Rectal smooth muscle tissue (tissue), 1 donor: ENCODE results near the gene MEGF6.

Experiments used
- H3K27ac ChIP-seq: one replicate; pipeline ENCODE4 v1.7.0; 2013; ENCODE audit warnings: low read depth, low read length, inconsistent platforms
- H3K27me3 ChIP-seq: one replicate; pipeline ENCODE4 v1.7.0; 2013; ENCODE audit warnings: low read length; ENCODE audit not compliant: control insufficient read depth, insufficient read depth
- H3K36me3 ChIP-seq: one replicate; pipeline ENCODE4 v1.7.0; 2013; ENCODE audit warnings: low read length; ENCODE audit not compliant: control insufficient read depth, insufficient read depth
- H3K4me1 ChIP-seq: one replicate; pipeline ENCODE4 v1.7.0; 2013; ENCODE audit warnings: low read length; ENCODE audit not compliant: control insufficient read depth, insufficient read depth
- H3K4me3 ChIP-seq: one replicate; pipeline ENCODE4 v1.7.0; 2013; ENCODE audit warnings: low read length
- H3K9ac ChIP-seq: one replicate; pipeline ENCODE4 v1.7.0; 2013; ENCODE audit warnings: low read length

MEGF6 gene

DNA sequence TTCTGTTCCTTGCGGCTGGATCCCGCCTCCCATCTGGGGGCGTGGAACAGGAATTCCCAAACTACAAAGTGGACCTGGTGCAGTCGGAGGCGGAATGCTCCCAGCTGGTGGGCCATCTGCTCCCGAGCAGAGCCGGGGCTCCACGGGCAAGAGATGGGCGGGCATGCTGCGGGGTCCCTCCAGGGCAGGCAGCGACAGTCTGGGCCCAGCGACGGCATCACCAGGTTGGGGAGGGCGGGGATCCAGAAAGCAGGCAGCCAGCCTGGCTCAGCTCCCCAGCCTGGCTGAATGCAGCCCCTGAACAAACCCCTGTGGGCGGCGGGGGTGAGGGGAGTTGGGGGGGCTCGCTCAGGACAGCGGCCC is 3.6 kb downstream of the MEGF6 start:
- Histone ChIP-seq H3K27ac (no peak overlapping the region), H3K4me1 (peaks cover 2% of the 10 kb centered on the region), H3K4me3 (no peak overlapping the region), H3K36me3 (no peaks in the 10 kb centered on the region), H3K9ac (no peak overlapping the region), H3K27me3 (peaks cover 30% of the 10 kb centered on the region)

DNA sequence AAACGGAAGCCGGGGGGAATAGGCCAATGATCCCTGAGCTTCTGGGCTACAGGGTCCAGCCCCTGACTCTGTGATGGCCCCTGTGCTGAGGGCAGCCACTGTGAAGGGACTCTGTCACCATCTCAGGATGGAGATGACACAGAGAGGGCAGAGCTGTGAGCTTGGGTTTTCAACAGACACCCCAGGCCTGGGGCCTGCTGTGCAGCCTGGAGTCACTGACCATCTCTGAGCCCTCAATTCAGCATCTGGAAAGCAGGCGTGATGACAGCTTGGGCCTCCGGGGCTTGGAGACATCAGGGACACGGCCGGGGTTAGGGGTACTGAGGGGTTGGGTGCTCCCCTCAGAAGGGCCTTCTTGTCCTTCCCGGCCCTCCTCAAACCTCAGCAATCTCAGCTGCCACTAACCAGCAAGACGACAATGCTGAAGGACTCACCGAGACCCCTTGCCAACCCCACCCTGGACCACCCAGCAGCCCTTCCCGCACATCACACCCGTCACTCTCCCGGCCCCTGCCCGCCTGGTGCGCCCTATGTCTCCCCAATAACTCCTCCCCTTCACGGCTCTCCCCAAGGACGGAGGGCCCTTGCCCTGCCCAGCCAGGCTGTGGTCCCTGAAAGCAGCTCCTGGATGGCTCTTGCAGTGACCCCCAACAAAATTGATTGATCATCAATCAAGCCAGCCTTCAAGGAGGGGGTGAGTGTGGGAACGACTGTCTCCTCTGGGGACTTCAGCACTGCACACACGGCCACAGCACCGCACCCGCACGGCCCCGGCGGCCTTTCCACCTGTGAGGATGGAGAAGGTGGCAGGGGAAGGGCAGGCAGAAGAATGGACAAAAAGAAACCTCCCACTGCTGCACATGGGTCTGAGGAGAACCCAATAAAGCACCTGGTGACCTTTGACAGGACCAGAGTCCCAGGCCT is 4.3 kb downstream of the MEGF6 start:
- no peaks in the 10 kb centered on the region for H3K36me3 ChIP-seq
- H3K4me1 ChIP-seq = peaks cover 2% of the 10 kb centered on the region
- no peak overlapping the region for H3K9ac ChIP-seq
- no peak overlapping the region for H3K27ac ChIP-seq
- H3K4me3 ChIP-seq = no peak overlapping the region
- peaks cover 24% of the 10 kb centered on the region for H3K27me3 ChIP-seq

DNA sequence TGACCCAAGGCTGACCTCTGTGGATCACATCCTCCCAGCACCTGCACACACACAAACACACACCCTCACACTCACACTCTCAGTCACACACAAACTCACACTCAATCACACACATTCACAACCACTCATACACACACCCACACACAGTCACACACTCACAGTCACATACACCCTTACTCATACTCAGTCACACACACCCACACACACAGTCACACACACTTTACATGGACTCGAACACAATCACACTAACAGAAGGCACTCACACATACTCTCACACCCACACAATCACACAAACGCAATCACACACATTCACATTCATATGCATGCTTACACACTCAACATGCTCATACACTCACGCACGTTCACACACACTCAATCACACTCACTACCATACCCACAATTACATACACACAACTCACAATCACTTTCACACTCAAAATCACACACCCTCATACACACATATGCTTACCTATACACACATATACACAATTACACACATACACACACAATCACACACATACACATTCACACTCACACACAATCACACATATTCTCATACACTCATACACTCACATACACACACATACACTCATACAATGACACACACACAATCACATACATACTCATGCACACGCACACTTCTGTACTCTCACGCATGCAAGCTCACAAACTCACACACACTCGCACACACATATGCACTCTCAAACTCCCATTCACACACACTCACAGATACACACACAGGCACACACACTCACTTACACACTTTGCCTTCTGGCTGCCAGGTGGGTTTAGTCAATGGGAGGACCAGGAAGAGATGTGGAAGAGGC is 6.1 kb downstream of the MEGF6 start:
- Histone ChIP-seq H3K4me1 (no peaks in the 10 kb centered on the region), H3K36me3 (no peaks in the 10 kb centered on the region), H3K9ac (no peak overlapping the region), H3K4me3 (no peak overlapping the region), H3K27me3 (peaks cover 15% of the 10 kb centered on the region), H3K27ac (no peak overlapping the region)

DNA sequence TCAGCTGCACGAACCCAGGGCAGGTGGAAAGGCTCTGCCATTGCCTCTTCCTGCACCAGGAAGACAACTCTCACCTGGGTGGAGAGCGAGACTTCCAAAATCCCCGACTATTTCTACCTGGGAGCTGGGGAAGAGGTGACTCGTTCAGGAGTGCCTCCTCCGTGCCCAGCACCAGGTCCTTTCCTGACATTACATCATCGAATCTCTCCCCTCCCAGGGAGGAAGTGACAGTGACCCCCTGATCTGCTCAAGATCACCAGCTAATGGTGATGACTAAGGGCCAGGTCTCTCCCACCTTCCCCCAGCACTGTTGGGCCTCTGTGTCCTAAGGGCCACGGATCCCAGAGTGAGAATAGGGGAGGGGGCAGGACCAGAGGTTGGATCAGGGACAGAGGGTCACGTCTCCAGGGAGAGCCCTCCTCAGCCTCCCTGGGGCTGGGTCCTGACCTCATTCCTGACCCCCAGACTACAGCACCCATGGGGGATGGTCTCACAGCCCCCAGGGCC is 6.8 kb downstream of the MEGF6 start:
- Histone ChIP-seq H3K36me3 (no peaks in the 10 kb centered on the region), H3K27me3 (peaks cover 12% of the 10 kb centered on the region), H3K9ac (no peak overlapping the region), H3K4me3 (no peak overlapping the region), H3K4me1 (no peaks in the 10 kb centered on the region), H3K27ac (no peak overlapping the region)

GRCh38 chr1:3603571-3604467 is 7.5 kb downstream of the MEGF6 start:
- Histone ChIP-seq H3K27ac (no peak overlapping the region), H3K9ac (no peak overlapping the region), H3K4me1 (no peaks in the 10 kb centered on the region), H3K36me3 (no peaks in the 10 kb centered on the region), H3K27me3 (peaks cover 9% of the 10 kb centered on the region), H3K4me3 (no peak overlapping the region)

- H3K27ac ChIP-seq = no peak overlapping the region
- no peak overlapping the region for H3K9ac ChIP-seq
- no peak overlapping the region for H3K4me3 ChIP-seq
- peaks cover 7% of the 10 kb centered on the region for H3K27me3 ChIP-seq
- H3K4me1 ChIP-seq = no peaks in the 10 kb centered on the region
- no peaks in the 10 kb centered on the region for H3K36me3 ChIP-seq
Measured at GRCh38 chr1:3603156-3603555, 8.2 kb downstream of the MEGF6 start.

DNA sequence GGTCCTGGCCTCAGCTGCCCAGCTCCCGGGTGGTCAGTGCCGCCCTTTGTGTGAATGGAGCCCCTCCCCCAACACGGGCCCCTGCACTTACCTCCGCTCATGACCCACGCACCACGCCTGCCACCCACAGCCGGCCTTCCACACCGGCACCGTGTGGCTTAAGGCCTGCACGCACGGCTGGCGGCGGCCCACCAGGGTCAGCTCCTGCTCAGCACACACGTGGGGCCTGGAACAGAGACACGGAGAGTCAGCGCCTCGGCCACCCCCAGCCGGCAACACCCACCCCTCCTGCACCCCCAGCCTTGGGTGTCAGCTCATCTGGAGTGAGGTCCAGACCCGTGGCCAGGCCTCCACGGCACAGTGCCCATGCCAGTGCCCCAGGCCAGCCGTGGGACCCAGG is 8.9 kb downstream of the MEGF6 start:
- no peaks in the 10 kb centered on the region for H3K4me1 ChIP-seq
- H3K4me3 ChIP-seq = no peak overlapping the region
- H3K27ac ChIP-seq = no peak overlapping the region

GRCh38 chr1:3601743-3602142 is 9.6 kb downstream of the MEGF6 start:
- peaks cover 4% of the 10 kb centered on the region for H3K27me3 ChIP-seq
- no peaks in the 10 kb centered on the region for H3K4me1 ChIP-seq
- no peaks in the 10 kb centered on the region for H3K36me3 ChIP-seq
- no peak overlapping the region for H3K9ac ChIP-seq
- no peak overlapping the region for H3K4me3 ChIP-seq
- H3K27ac ChIP-seq = no peak overlapping the region

More for the DNA sequence above, 8.9 kb downstream of the MEGF6 start:
- Histone ChIP-seq H3K9ac (no peak overlapping the region), H3K27me3 (peaks cover 6% of the 10 kb centered on the region), H3K36me3 (no peaks in the 10 kb centered on the region)

- no peaks in the 10 kb centered on the region for H3K36me3 ChIP-seq
- no peak overlapping the region for H3K4me3 ChIP-seq
- no peak overlapping the region for H3K27ac ChIP-seq
- no peak overlapping the region for H3K9ac ChIP-seq
- H3K4me1 ChIP-seq = no peaks in the 10 kb centered on the region
- peaks cover 4% of the 10 kb centered on the region for H3K27me3 ChIP-seq
Measured at GRCh38 chr1:3600354-3600753, 11.0 kb downstream of the MEGF6 start.

- no peak overlapping the region for H3K9ac ChIP-seq
- no peak overlapping the region for H3K27ac ChIP-seq
- H3K4me3 ChIP-seq = no peak overlapping the region
- H3K4me1 ChIP-seq = no peaks in the 10 kb centered on the region
- no peaks in the 10 kb centered on the region for H3K36me3 ChIP-seq
- H3K27me3 ChIP-seq = peaks cover 4% of the 10 kb centered on the region
Measured at GRCh38 chr1:3599816-3600215, 11.5 kb downstream of the MEGF6 start.

DNA sequence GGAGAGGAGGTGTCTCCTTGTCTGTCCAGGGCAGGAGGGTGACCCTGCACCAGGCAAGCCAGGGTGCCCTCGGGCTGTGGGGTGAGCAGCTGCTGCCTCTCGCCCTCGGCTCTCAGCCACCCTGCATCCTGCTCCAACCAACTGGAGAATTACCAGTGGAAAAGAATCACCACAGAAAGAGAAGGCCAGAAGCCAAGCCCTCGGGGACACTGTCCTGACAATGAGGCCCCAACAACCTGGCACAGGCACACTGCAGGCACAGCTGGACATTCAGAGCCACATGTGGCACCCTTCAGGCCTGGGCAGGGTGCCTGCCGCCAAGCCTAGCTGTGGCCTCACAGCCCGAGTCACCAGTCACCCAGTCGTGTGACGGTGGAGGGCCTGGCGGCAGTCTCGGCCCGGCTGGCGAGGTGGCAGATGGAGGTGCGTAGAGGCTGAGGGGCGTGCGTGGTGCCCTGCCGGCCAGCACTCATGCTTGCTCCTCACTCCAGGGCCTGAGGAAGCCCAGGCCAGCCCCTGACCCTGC is 12.0 kb downstream of the MEGF6 start:
- H3K27me3 ChIP-seq = peaks cover 4% of the 10 kb centered on the region
- no peaks in the 10 kb centered on the region for H3K4me1 ChIP-seq
- H3K9ac ChIP-seq = no peak overlapping the region
- H3K4me3 ChIP-seq = no peak overlapping the region
- H3K36me3 ChIP-seq = no peaks in the 10 kb centered on the region
- H3K27ac ChIP-seq = no peak overlapping the region
